ENCODE measurements around the gene RSPRY1. TPM values are rescaled to one million over a fixed set of nuclear protein-coding genes. Genes with fewer than 3 reads are reported as not detected.

Gene RSPRY1
- total RNA-seq, 4 donors from 2014 or later, result 22.4 to 30.7 (median 25.7) TPM

GRCh38 chr16:57245472-57246113, 59.5 kb downstream of the RSPRY1 start:
- no peak for DNase-seq (ENCODE audit: extremely low spot score)
- WGBS, result 16% methylated on average over 7 of the region's 28 CpGs
- peak overlapping the region; percentile 92 to 95 (median 94) for H3K27ac ChIP-seq (replicated peaks in 1 of 4)
- H3K4me1 ChIP-seq, result peaks cover 13 to 23% (median 21%) of the 10 kb centered on the region in 4 donors
- TF ChIP-seq EP300 (IDR thresholded peaks at IDR 0.05), result no peak
- peak overlapping the region; percentile 80 to 90 (median 82) for H3K4me3 ChIP-seq
- no peaks in the 10 kb centered on the region for H3K27me3 ChIP-seq
- peaks cover 29 to 44% (median 36%) of the 10 kb centered on the region in 4 donors for H3K36me3 ChIP-seq
- no peaks in the 10 kb centered on the region for H3K9me3 ChIP-seq
- intact Hi-C loops (cut with DNase I), result loop anchor here (5.0 to 10.0 kb wide), 2 partner anchors 52 to 151 kb away; partner anchors contain the start of gene CPNE2

DNA sequence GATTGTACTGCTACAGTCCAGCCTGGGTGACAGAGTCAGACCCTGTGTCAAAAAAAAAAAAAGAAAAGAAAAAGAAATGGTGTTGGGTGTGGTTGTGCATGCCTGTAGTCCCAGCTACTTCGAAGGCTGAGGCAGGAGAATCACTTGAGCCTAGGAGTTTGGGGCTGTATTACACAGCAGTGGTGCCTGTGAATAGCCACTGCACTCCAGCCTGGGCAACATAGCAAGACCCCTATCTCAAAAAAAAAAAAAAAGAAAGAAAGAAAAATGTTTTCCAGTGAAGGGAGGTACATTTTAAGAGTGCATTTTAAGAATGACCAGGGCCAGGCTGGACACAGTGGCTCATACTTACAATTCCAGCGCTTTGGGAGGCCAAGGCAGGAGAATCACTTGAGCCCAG, 65.2 kb downstream of the RSPRY1 start:
- Histone ChIP-seq H3K36me3 (peaks cover 75 to 100% (median 91%) of the 10 kb centered on the region in 4 donors), H3K4me3 (no peak overlapping the region), H3K27me3 (no peaks in the 10 kb centered on the region), H3K27ac (replicated peaks in 1 of 4) (no peak overlapping the region), H3K9me3 (no peaks in the 10 kb centered on the region), H3K4me1 (peaks cover 3 to 9% (median 6%) of the 10 kb centered on the region in 4 donors)
- WGBS, result 95% methylated on average over 2 of the region's 2 CpGs
- DNase-seq (ENCODE audit: extremely low spot score), result no peak
- no peak for TF ChIP-seq POLR2AphosphoS5 (IDR thresholded peaks at IDR 0.05)
- TF ChIP-seq EP300 (IDR thresholded peaks at IDR 0.05), result no peak
- TF ChIP-seq, protein P1, sequence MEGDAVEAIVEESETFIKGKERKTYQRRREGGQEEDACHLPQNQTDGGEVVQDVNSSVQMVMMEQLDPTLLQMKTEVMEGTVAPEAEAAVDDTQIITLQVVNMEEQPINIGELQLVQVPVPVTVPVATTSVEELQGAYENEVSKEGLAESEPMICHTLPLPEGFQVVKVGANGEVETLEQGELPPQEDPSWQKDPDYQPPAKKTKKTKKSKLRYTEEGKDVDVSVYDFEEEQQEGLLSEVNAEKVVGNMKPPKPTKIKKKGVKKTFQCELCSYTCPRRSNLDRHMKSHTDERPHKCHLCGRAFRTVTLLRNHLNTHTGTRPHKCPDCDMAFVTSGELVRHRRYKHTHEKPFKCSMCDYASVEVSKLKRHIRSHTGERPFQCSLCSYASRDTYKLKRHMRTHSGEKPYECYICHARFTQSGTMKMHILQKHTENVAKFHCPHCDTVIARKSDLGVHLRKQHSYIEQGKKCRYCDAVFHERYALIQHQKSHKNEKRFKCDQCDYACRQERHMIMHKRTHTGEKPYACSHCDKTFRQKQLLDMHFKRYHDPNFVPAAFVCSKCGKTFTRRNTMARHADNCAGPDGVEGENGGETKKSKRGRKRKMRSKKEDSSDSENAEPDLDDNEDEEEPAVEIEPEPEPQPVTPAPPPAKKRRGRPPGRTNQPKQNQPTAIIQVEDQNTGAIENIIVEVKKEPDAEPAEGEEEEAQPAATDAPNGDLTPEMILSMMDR (IDR thresholded peaks at IDR 0.05), result no peak
- no peak for TF ChIP-seq POLR2A (IDR thresholded peaks at IDR 0.05; ENCODE audit: low read depth)
- intact Hi-C loops (cut with DNase I), result no loop called here

- peaks cover 72 to 100% (median 92%) of the 10 kb centered on the region in 4 donors for H3K36me3 ChIP-seq
- no peaks in the 10 kb centered on the region for H3K27me3 ChIP-seq
- H3K4me1 ChIP-seq, result peaks cover 0 to under 1% (median 0%) of the 10 kb centered on the region in 4 donors
- no peak for DNase-seq (ENCODE audit: extremely low spot score)
- H3K4me3 ChIP-seq, result no peak overlapping the region
- no peak overlapping the region for H3K27ac ChIP-seq (replicated peaks in 1 of 4)
- intact Hi-C loops (cut with DNase I), result no loop called here
- TF ChIP-seq POLR2AphosphoS5 (IDR thresholded peaks at IDR 0.05) (no peak), POLR2A (IDR thresholded peaks at IDR 0.05; ENCODE audit: low read depth) (no peak), EP300 (IDR thresholded peaks at IDR 0.05) (no peak)
- TF ChIP-seq, protein P1 (IDR thresholded peaks at IDR 0.05), result no peak
- WGBS, result 90% methylated on average over 6 of the region's 6 CpGs
- no peaks in the 10 kb centered on the region for H3K9me3 ChIP-seq
Measured at GRCh38 chr16:57252148-57252721, 66.1 kb downstream of the RSPRY1 start.

- intact Hi-C loops (cut with DNase I), result no loop called here
- Histone ChIP-seq H3K9me3 (no peaks in the 10 kb centered on the region), H3K36me3 (peaks cover 67 to 95% (median 81%) of the 10 kb centered on the region in 4 donors), H3K4me3 (no peak overlapping the region), H3K27me3 (no peaks in the 10 kb centered on the region), H3K4me1 (no peaks in the 10 kb centered on the region), H3K27ac (replicated peaks in 1 of 4) (no peak overlapping the region)
- 96% methylated on average over 1 of the region's 1 CpG for WGBS
- TF ChIP-seq POLR2A (IDR thresholded peaks at IDR 0.05; ENCODE audit: low read depth), result no peak
- no peak for TF ChIP-seq EP300 (IDR thresholded peaks at IDR 0.05)
- TF ChIP-seq, protein P1 (IDR thresholded peaks at IDR 0.05), result no peak
- DNase-seq (ENCODE audit: extremely low spot score), result no peak
Measured at GRCh38 chr16:57253466-57253865, 67.3 kb downstream of the RSPRY1 start.

DNA sequence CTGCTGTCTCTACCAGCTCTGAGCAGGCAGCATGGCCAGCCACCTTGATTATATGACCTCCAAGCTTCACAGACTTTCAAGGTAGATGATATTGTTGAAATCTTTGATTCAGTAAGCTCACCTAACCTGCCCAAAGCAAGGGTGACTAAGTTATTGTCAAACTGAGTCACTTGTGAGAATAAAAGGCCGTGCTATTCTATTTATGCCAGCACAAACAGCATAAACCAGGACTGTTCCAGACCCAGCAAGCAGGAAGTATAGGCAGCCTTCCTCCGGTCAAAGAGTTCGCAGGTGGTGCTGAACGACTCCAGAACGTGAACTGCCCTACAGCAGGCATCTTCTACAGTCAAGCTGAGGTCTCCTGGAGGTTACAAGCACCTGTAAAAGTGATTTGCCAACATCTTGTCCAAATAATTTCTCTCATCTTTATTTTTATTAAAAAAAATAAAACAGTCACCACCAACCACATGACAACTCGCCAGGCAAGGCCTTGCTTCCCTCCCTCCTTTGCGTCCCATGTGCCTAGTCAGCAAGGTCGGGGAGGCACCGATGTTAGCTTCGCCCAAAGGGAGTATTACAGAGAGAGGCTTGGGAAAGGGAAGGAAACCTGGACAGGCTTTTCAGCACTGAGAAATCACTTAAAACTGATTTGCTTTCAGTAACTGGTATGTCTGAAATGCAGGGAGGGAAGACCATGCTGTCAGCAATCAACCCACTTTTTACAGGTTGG, 69.7 kb downstream of the RSPRY1 start:
- intact Hi-C loops (cut with DNase I), result no loop called here
- Histone ChIP-seq H3K36me3 (peaks cover 43 to 71% (median 58%) of the 10 kb centered on the region in 4 donors), H3K27me3 (no peaks in the 10 kb centered on the region), H3K27ac (replicated peaks in 1 of 4) (no peak overlapping the region), H3K9me3 (no peaks in the 10 kb centered on the region), H3K4me1 (peaks cover 9 to 14% (median 13%) of the 10 kb centered on the region in 4 donors), H3K4me3 (no peak overlapping the region)
- TF ChIP-seq POLR2AphosphoS5 (IDR thresholded peaks at IDR 0.05), result no peak
- TF ChIP-seq, protein P1 (IDR thresholded peaks at IDR 0.05), result no peak
- TF ChIP-seq POLR2A (IDR thresholded peaks at IDR 0.05; ENCODE audit: low read depth), result no peak
- no peak for TF ChIP-seq EP300 (IDR thresholded peaks at IDR 0.05)
- no peak for DNase-seq (ENCODE audit: extremely low spot score)
- WGBS, result 91% methylated on average over 10 of the region's 10 CpGs

All from esophagus muscularis mucosa (tissue), 4 donors.